GM18861 (cell line): ENCODE results near the gene RPL36A.

ENCODE experiments used
- ATAC-seq: cut with Tn5 transposase; IDR thresholded peaks from one replicate; pipeline ENCODE4 v1.9.1; 2021; ENCODE audit not compliant: unreplicated experiment

RPL36A gene

GRCh38 chrX:101430457-101431078 lies 39.8 kb downstream of the RPL36A start:
- peak; percentile 94 for ATAC-seq

DNA sequence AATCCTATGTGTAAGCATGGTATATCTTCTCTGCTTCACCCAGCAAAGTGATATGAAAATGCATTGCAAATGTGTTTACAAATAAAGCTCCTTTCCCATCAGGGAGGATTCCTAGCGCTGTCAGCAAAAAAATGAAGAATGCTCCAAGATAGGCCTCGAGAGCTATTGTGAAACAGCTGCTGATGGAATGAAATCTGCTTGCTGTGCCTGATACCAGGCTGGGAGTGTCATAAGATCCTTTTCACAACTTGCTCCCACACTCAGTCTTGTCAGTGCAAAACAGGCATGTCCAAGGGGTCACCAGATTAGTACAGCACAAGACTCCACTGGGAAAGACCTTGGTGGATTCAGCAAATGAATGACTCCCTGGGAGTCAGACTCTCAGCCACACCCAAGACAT lies 51.3 kb downstream of the RPL36A start:
- no peak for ATAC-seq
